Measurements from ENCODE around the gene STX16.
A peak's percentile ranks its signal among the peaks of the same experiment; 100 is the strongest.
"Not testable (repeated sequence)": the region's sequence is repeated elsewhere in the genome, so short reads cannot be mapped to it uniquely, and the experiment has no call there.

Gene STX16

DNA sequence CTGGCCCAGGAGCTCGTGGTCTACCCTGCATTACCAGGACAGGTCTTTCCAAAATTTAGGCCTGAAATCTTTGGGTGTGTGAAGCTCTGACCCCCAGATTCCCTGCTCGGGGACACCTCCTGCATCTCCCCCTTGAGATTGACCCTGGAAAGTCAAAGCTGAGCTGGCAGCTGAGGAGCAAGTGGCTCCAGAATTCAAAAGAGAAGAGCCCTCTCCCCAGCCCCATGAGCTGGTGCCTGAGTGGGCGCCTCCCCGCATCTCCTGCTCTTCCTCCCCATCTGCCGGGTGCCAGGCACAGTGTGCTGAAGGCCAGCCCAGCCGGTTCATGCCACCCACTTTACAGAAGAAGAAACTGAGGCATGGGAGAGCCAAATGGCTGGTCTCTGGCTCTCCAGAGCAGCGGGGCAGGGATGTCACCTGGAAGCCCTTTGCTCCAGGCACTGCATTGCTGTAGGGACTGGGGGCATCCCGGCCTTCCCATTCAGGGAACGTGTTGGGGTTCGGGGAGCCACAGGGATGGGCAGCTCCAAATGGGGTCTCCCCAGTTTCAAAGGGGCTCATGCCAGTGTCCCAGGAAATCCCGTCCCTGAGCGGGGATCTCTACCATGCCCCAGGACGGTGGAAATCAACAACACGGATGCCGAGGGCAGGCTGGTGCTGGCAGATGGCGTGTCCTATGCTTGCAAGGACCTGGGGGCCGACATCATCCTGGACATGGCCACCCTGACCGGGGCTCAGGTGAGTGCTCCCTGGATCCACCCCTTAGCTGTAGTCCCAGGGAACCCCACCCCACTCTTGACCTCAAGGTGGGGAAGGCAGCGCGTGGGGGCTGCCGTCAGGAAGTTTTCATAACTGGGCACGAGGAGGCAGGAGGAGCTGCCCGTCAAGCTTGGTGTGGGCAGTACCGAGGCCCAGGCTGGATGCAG is 62.0 kb downstream of the STX16 start:
- no peak for DNase-seq

DNA sequence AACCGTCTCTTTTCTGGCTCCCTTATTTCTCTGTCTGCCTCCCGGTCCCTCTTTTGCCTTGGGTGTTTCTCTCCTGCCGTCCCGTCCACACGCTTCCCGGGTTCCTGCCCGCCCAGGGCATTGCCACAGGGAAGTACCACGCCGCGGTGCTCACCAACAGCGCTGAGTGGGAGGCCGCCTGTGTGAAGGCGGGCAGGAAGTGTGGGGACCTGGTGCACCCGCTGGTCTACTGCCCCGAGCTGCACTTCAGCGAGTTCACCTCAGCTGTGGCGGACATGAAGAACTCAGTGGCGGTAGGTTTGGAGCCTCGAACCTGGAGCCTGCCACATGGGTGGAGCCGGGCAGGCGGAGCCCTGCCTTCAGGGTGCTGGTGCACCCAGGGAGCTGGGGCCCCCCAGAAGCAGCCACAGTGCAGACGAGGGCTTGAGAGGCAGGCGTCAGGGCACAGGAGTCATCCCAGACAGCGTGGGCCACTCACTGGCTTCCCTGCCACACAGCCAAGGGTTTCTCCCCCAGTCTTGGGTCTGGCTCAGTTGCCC is 62.8 kb downstream of the STX16 start:
- DNase-seq: no peak

DNA sequence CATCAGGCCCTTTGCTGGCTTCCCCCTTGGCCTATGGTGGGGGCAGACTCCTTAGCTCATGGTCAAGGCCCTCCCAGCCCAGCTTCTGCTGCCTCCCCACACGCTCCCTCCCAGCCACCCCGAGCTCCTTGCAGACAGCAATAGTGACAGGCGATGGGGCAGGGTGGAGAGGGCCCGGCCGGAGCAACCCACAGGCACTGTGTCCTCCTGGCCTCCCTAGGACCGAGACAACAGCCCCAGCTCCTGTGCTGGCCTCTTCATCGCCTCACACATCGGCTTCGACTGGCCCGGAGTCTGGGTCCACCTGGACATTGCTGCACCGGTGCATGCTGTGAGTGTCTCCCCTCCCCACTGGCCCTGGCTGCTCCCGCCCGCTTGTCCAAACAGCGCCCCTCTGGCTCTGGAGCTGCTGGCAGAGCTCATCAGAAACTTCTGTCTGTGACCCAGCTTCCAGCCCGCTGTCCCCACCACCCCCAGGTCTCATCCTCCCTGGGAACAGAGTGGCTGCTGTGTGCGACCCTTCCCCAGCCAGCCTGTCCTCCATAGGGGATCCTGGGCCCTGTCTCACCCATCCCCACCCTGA is 63.3 kb downstream of the STX16 start:
- no peak for DNase-seq

DNA sequence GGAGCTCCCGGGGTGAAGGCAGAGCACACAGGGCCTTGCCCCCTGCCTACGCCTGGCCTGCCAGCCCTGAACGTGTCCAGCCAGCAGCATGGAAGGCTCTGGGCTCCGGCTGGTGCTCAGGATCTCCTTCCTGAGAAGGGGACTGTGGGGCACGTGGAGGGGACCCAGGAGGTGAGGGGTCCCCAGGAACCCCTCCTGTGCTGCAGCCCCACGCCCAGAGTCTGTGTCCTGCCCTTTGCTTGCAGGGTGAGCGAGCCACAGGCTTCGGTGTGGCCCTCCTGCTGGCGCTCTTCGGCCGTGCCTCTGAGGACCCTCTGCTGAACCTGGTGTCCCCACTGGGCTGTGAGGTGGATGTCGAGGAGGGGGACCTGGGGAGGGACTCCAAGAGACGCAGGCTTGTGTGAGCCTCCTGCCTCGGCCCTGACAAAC is 63.9 kb downstream of the STX16 start:
- DNase-seq: no peak

DNA sequence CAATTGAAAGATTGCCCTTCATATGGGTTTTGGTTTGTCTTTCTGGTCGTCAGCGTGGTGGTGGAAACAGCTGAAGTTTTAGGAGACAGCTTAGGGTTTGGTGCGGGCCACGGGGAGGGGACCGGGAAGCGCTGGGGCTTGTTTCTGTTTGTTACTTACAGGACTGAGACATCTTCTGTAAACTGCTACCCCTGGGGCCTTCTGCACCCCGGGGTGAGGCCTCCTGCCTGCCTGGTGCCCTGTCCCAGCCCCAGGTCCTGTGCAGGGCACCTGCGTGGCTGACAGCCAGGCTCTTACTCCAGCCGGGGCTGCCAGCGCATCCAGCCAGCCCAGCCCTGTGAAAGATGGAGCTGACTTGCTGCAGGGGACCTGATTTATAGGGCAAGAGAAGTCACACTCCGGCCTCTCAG is 64.3 kb downstream of the STX16 start:
- DNase-seq: no peak

DNA sequence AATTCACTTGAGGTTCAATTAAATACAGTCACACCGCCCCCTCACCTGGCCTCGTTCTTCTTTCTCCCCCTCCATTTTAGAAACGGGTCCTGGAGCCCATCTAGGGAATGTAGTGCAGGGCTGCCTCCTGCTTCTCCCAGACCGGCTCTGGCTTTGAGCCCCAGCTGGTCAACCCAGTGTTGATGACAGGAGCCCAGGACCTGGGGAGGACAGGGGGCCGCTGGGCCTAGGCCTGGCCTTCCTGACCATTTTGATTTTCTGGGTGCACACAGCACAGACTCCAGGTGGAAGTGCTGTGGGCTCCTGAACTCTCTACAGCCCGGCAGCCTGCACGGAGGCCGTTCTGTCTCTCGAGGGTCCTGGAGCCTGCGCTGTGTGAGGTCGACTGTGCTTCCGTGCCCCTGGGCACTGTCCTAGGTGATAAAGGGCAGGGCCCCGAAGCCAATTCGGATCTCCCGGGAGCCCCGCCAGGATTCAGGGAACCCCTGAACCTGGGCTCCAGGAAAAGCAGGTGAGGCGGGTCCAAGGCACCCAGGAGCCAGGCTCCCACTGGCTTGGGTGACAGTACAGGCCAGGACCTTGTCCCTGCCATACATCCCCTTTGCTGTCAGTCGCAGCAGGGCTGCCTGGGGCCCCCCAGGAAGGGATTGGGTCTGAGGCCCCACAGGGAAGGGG is 64.9 kb downstream of the STX16 start:
- no peak for DNase-seq

DNA sequence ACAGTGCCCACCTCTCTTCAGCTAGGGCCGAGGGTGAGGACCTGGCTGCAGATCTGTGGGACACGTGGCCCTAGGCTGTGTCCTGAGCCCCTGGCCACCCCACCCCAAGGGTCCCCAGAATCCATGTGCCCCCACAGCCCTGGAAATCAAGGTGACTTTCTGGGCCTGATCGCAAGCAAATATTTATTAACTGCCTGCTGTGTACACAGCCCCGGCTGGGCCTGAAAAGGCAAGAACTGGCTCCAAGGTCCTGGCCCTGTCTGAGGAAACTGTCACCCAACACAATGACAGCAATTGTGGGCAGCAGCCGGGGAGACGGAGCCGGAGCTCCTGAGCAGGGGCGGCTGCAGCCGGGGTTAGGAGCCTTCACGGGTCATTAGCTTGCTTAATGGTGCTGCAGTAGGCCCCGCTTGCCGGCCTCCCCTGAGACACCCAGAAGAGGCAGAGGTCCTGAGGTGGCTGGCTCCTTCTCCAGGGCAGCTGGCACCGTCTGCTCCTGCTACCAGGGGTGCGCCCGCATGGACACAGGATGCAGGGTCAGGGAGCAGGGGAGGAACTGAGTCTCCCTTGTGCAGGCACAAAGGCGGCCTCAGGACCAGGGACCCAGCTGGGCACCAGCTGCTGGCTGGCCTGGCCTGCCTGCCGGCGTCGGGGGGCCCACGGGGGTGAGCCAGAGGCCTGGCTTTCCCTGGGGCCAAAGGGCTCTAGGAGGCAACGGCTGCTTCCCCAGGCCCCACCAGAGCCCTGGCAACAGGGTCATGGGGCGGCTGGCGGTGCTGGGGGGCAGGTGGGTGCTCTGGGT is 65.6 kb downstream of the STX16 start:
- peak; percentile 13 for DNase-seq

DNA sequence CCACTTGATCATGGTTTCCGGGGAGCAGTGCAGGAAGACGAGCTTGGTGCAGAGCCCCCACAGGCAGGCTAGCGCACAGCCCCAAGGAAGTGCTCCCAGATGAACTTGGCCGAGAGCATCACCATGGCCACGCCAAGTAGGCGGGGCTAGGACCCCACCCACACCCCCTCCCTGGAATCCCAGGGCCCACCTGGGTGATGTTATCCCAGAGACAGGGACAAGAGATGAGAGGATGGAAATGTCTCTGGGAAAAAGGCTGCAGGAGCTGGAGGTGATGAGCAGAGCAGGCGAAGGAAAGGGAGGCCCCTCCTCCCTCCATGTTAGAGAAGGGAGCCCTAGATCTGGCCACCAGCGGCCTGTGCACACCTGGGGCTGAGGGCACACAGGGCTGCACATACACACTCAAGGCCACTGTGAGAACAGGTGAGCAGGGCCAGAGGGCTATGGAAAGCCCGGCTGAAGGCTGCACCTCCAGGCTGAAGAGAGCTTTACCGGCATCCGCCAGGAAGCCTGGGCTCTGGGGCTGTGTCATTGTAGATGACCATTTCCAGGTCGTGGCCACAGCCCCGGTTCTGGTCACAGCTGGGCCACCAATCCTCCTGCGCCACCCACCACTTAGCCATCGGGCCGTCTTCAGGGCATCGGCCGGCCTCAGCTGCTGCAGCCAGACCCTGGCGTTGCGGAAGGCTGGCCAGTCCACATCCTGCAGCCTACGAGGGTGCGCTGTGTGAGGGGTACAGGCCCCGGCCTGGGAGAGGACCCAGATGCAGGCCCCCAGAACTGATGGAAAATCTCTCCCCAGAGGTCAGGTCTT is 66.4 kb downstream of the STX16 start:
- DNase-seq: no peak

DNA sequence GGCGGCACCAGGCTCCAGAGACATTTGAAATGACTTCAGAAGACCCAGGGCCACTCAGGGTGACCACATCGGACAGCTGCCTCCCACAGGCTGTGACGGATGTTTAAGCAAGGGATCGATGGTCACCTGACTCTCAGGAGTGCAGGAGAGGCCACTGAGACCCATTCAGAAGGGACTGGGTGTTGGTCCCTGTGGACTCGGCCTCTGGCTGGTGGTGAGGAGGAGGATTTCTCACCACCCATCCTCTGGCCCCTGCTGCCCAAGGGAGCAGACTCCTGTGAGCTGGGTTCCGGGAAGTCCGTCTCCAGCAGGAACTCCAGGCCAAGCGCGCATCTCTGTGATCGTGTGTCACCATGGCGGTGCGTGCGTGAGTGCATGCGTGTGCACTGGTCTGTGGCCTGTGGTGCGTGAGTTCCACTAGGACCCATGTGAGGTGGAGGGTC is 67.1 kb downstream of the STX16 start:
- no peak for DNase-seq

DNA sequence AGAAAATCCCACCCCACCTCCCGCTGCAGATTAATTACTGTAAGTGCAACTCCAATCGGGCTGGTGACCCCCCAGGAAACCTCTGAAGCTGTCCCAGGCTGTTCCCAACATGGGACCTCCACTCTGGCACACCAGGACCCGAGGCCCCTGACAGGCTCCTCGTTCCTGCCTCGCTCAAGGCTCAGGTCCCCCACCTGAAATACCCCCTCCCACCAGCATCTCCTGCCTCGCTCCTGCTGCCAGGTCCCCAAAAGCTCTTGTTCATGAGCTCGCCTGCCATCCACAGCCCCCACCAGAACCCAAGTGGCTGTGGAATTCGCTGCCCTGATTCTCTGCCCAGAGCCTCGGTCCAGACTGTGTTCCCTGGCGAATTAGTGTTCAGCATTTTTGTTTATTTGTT is 67.6 kb downstream of the STX16 start:
- no peak for DNase-seq

DNA sequence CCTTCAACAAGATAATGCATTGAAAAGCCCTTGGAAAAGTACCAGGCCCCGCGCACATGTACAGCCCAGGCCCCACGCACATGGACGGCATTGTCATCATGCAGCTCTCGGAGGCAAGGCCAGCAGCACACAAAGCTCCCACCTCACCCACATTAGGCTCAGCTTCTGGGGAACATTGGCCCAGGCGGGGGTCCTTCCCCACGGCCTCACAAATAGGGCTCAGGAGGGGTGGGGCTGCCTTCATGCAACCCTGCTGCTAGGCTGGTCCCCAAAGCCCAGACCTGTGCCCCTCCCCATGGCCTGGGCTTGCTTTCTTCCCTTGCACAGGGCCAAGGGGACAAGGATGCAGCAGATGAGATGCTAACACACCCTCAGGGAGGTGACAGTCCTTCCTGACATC is 68.2 kb downstream of the STX16 start:
- no peak for DNase-seq

DNA sequence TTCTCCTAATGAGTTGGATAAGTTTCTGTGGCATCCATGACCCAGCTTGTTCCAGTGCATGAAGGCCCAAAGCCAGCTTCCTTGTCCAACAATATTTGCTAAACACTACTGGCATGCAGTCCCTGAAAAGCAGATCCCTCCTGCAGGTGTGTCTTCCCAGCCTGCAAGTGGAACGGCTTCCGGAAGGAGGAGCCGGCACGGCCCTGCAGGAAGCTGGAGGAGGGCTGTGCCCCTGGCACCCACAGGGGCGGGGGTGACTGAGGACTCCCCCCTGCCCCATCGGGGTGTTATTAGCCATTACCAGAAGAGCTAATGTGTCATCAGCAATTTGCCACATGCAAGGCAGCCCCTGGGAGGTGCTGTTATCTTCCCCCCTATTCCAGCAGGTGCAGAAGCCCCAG is 68.9 kb downstream of the STX16 start:
- DNase-seq: no peak

DNA sequence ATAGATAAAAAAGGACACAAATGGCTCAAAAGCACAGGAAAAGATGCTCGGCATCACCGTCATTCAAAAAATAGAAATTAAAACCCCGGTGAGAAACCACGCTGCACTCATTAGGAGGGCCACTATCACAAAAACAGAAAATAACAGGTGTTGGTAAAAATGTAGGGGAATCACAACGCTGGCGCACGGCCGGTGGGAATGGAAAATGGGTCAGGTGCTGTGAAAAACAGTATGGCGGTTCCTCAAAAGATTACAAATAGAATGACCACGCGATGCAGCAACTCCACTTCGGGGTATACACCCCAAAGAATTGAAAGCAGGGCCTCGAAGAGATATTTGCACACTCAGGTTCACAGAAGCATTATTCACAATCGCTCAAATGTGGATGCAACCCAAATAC is 69.8 kb downstream of the STX16 start:
- DNase-seq: no peak

DNA sequence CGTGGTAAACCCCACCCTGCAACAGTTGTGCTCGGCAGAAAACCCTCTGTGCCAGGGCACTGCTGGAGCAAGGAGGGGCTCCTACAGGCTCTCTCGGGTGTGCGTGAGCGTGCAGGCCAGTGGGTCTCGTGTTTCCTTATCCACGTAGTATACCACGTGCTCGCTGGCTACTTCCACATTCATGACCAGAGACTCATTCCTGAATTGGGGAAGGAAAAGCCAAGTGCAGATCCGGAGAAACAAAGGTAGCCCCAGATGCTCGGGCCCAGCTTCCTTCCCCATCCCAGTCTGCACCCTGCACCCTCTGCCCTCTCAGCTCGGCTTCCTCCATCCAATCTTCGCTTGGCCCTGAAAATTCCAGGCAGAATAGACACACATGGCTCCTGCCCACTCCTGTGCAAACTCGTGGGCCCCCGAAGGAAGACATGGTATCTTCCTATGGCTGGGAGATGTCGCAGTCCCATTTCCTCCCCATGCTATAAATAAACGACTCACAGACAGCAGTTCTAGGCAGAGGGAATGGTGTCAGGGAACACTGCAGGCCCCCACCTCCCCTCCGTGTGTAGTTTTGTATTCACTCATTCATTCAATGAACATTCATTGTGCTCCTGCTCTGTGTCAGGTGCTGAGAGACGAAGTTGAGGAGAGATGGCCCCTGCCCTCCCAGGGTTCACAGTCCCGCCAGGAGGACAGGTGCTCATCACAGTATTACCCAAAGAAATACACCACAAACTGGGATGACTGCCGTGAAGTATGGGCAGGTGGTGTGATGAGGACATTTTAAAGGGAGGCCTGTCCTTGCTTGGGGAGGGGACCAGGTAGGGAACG is 71.1 kb downstream of the STX16 start:
- DNase-seq: no peak

DNA sequence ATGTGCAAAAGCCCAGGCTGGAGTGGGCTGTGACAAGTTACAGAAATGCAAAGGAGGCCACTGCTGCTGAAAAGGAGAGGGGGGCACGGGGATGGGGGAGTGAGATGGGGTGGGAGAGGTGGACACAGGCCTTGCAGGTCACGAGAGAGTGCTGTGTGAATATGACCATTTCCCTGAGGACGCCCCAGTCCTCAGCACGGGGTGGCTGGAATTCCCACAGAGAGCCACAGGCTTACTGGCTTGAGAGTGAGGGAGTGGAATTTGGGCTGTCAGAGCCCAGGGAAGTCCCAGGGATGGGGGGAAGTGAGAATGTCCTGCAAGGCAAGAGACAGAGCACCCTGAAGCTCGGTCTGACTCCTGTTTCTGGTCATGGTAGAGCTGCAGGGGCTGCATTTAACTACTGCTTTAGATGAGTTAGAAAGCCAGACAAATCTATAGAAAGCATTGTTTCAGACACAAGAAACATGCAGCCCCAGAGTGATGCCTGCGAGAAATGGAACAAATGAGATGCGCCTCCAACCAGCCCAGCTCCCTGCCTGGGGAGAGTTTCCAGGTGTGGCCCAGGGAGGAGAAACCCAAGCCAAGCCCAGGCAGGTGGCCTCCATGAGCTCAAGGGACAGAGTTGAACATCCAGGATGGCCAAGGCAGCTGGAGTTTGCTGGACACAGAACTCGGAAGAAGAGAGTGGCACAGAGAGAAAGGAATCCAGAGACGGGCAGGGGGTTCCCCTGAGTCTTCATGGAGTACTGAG is 72.0 kb downstream of the STX16 start:
- DNase-seq: no peak

DNA sequence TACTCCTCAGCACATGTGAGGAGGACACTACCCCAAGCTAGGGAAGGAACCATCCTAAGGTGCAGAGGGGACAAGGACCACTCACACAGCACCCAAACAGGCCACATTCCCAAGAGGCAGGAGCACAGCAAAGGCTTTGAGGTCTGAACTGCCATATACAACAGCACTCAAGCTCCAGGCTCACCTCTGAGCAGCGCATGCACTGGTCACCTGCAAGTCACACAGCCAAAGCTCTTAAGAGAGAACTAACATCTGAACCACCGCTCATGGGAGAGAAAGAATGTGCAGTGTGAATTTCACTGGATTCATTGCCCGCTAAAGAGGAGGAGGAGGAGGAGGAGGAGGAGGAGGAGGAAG is 72.5 kb downstream of the STX16 start:
- no peak for DNase-seq

DNA sequence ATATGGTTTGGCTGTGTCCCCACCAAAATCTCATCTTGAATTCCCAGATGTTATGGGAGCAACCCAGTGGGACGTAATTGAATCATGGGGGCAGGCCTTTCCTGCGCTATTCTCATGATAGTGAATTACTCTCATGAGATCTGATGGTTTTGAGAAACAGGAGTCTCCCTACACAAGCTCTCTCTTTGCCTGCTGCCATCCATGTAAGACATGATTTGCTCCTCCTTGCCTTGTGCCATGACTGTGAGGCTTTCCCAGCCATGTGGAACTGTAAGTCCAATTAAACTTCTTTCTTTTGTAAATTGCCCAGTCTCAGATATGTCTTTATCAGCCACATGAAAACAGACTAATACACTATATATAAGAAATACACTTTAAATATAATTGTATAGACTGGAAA is 75.1 kb downstream of the STX16 start:
- not testable (repeated sequence) for DNase-seq
